AG04450 (cell line): Measurements from ENCODE around the gene KCNIP1. TPM values are rescaled to one million over a fixed set of nuclear protein-coding genes. Genes with fewer than 3 reads are reported as not detected.

Experiments
- CTCF ChIA-PET: fragments of 300-600, 350-600 bp; formaldehyde crosslinking; extraction: SDS; loops from one replicate; lab custom pipeline; 2022; ENCODE audit warnings: antibody characterized with exemption, inconsistent platforms; lab: Charles Lee
- POLR2A ChIA-PET: fragments of 350-600 bp; formaldehyde crosslinking; extraction: SDS; loops from one replicate; lab custom pipeline; 2021; ENCODE audit warnings: antibody characterized with exemption, inconsistent platforms; lab: Yijun Ruan, JAX
- DNase-seq: peaks from one replicate; pipeline ENCODE4 v3.0.0-alpha.2; 2011; ENCODE audit warnings: low read depth, low spot score
- H3K27ac ChIP-seq: one replicate; pipeline ENCODE4 v1.5.1; 2012; ENCODE audit warnings: low read depth, low read length, control low read depth
- H3K27me3 ChIP-seq: one replicate; pipeline ENCODE4 v1.6.0; 2012; ENCODE audit warnings: low read length; ENCODE audit not compliant: control insufficient read depth, insufficient read depth
- H3K4me3 ChIP-seq: 2 replicates; pipeline ENCODE4 v1.5.1; 2011; ENCODE audit warnings: mild to moderate bottlenecking, low read depth, low read length, control low read depth
- H3K9me3 ChIP-seq: 2 replicates; pipeline ENCODE4 v1.5.1; 2012; ENCODE audit warnings: low read length; ENCODE audit not compliant: control insufficient read depth, insufficient read depth
- CTCF ChIP-seq: IDR thresholded peaks from 2 replicates; pipeline ENCODE4 v1.5.1; 2011; ENCODE audit warnings: low read depth, low read length, control low read depth, inconsistent platforms
- polyA plus RNA-seq: library from polyadenylated mRNA; depleted of rRNA; stranded (reverse); fragments of >200 nt; gene quantifications from 2 replicates; pipeline ENCODE4 v1.2.3, GENCODE V29; 2011

The KCNIP1 gene
- polyA plus RNA-seq, 1 experiment = not detected

- H3K27ac ChIP-seq = no peak overlapping the region
- ChIA-PET POLR2A (no interaction called here), CTCF (no interaction called here)
Observed at GRCh38 chr5:170523830-170524229, 20.0 kb downstream of the KCNIP1 start.

GRCh38 chr5:170524576-170524975, 20.8 kb downstream of the KCNIP1 start:
- H3K4me3 ChIP-seq = no peak overlapping the region
- H3K27me3 ChIP-seq = peaks cover 17% of the 10 kb centered on the region
- no peak for TF ChIP-seq CTCF
- DNase-seq = no peak
- H3K27ac ChIP-seq = no peak overlapping the region
- H3K9me3 ChIP-seq = no peaks in the 10 kb centered on the region
- POLR2A ChIA-PET = no interaction called here
- CTCF ChIA-PET = no interaction called here

More at GRCh38 chr5:170523830-170524229, 20.0 kb downstream of the KCNIP1 start:
- no peak for DNase-seq
- Histone ChIP-seq H3K9me3 (no peaks in the 10 kb centered on the region), H3K4me3 (no peak overlapping the region), H3K27me3 (peaks cover 20% of the 10 kb centered on the region)
- TF ChIP-seq CTCF = no peak

- ChIA-PET POLR2A (no interaction called here), CTCF (no interaction called here)
- TF ChIP-seq CTCF = no peak
Observed at GRCh38 chr5:170525470-170526211, 21.8 kb downstream of the KCNIP1 start.

GRCh38 chr5:170527991-170528390, 24.2 kb downstream of the KCNIP1 start:
- H3K9me3 ChIP-seq = no peaks in the 10 kb centered on the region
- no peak overlapping the region for H3K27ac ChIP-seq
- no peak overlapping the region for H3K4me3 ChIP-seq
- TF ChIP-seq CTCF = no peak
- ChIA-PET CTCF (no interaction called here), POLR2A (no interaction called here)
- no peak for DNase-seq
- H3K27me3 ChIP-seq = peaks cover 4% of the 10 kb centered on the region

More at GRCh38 chr5:170525470-170526211, 21.8 kb downstream of the KCNIP1 start:
- H3K4me3 ChIP-seq = no peak overlapping the region
- peaks cover 11% of the 10 kb centered on the region for H3K27me3 ChIP-seq
- H3K9me3 ChIP-seq = no peaks in the 10 kb centered on the region
- no peak for DNase-seq
- H3K27ac ChIP-seq = no peak overlapping the region

GRCh38 chr5:170528976-170529375, 25.2 kb downstream of the KCNIP1 start:
- no peak overlapping the region for H3K4me3 ChIP-seq
- no peak overlapping the region for H3K27ac ChIP-seq
- POLR2A ChIA-PET = no interaction called here
- TF ChIP-seq CTCF = no peak
- peaks cover 3% of the 10 kb centered on the region for H3K27me3 ChIP-seq
- H3K9me3 ChIP-seq = no peaks in the 10 kb centered on the region
- no peak for DNase-seq
- CTCF ChIA-PET = no interaction called here
